Cardiac muscle cell (in vitro differentiated cells and primary cell): Measurements from ENCODE around the gene EGFL8. TPM values are rescaled to one million over a fixed set of nuclear protein-coding genes. Genes with fewer than 3 reads are reported as not detected.

Experiments used
- DNase-seq, 2 donors: peaks; one replicate each; pipeline versions ENCODE4 v3.0.0 to v3.0.0-alpha.2; 2010 to 2017; ENCODE audit warnings: low read depth in 1 of 2, low spot score in 1 of 2
- H3K27ac ChIP-seq: fragments of 200-600 bp; sonication (generic); 2 replicates; pipeline ENCODE4 v1.5.1; 2016
- H3K27me3 ChIP-seq: fragments of 200-600 bp; sonication (generic); 2 replicates; pipeline ENCODE4 v1.6.0; 2016; ENCODE audit warnings: control low read depth
- H3K36me3 ChIP-seq: fragments of 200-600 bp; sonication (generic); 2 replicates; pipeline ENCODE4 v1.5.1; 2016; ENCODE audit warnings: control low read depth
- H3K4me1 ChIP-seq: fragments of 200-600 bp; sonication (generic); 2 replicates; pipeline ENCODE4 v1.8.1; 2017; ENCODE audit warnings: low read depth, mild to moderate bottlenecking, mixed run types
- H3K4me3 ChIP-seq: fragments of 200-600 bp; sonication (generic); 2 replicates; pipeline ENCODE4 v1.5.1; 2016; ENCODE audit warnings: mild to moderate bottlenecking
- H3K9me3 ChIP-seq: fragments of 200-600 bp; sonication (generic); 2 replicates; pipeline ENCODE4 v1.5.1; 2017; ENCODE audit warnings: low read depth, mild to moderate bottlenecking, control low read depth
- polyA plus RNA-seq: library from polyadenylated mRNA; unstranded; fragments of >200 nt; fragmentation: Nextera tagmentation; extraction: Ambion mirVana; gene quantifications from 2 replicates; pipeline ENCODE4 v1.2.1, GENCODE V29; 2016
- total RNA-seq: library from RNA; depleted of rRNA; stranded (reverse); fragments of >200 nt; gene quantifications from 2 replicates; pipeline ENCODE4 v1.2.3, GENCODE V29; 2016
- TF ChIP-seq, protein P1 (sequence below): IDR thresholded peaks from 2 replicates; pipeline ENCODE4 v1.5.1; 2012; ENCODE audit warnings: low read depth, mild to moderate bottlenecking, low read length

Gene EGFL8
- total and polyA plus RNA-seq, 2 experiments from 2014 or later: 15.2 to 18.7 TPM

DNA sequence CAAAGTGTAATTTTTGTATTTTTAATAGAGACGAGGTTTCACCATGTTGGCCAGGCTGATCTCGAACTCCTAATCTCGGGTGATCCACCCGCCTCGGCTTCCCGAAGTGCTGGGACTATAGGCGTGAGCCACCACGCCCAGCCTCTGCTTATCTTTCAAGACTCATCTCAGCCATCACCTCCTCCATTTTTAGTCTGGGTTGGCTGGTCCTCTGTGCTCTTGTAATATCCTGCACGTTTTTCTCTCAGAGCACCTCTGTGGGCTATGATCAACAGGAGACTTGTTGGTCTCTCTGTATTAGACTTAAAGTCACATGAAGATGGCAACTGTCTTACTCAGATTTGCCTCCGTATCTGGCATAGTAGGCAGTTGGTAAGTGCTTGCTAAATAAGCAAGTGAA, 51.9 kb downstream of the EGFL8 start:
- Histone ChIP-seq H3K9me3 (no peaks in the 10 kb centered on the region), H3K4me3 (no peak overlapping the region), H3K27ac (no peak overlapping the region), H3K27me3 (no peaks in the 10 kb centered on the region), H3K36me3 (no peaks in the 10 kb centered on the region), H3K4me1 (no peaks in the 10 kb centered on the region)
- no peak for DNase-seq
- TF ChIP-seq, protein P1, sequence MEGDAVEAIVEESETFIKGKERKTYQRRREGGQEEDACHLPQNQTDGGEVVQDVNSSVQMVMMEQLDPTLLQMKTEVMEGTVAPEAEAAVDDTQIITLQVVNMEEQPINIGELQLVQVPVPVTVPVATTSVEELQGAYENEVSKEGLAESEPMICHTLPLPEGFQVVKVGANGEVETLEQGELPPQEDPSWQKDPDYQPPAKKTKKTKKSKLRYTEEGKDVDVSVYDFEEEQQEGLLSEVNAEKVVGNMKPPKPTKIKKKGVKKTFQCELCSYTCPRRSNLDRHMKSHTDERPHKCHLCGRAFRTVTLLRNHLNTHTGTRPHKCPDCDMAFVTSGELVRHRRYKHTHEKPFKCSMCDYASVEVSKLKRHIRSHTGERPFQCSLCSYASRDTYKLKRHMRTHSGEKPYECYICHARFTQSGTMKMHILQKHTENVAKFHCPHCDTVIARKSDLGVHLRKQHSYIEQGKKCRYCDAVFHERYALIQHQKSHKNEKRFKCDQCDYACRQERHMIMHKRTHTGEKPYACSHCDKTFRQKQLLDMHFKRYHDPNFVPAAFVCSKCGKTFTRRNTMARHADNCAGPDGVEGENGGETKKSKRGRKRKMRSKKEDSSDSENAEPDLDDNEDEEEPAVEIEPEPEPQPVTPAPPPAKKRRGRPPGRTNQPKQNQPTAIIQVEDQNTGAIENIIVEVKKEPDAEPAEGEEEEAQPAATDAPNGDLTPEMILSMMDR: no peak

DNA sequence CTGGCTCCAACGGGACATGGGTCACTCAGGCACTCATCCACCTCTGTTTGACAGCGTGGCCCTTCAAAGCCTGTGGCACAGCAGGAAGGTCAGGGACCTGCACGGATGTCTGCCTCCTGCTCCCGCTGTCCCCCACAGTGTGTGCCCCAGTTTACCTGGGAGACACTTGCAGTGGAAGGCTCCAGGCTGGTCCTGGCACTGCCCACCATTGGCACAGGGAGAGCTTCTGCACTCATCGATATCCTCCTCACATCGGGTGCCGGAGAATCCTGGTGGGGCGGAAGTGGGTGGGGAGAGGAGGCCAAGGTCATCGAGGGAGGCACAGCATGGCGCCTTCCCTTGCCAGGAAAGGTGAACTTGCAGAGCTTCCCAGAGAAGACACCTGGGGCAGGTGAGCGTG, 52.6 kb downstream of the EGFL8 start:
- DNase-seq: no peak
- H3K4me1 ChIP-seq: no peaks in the 10 kb centered on the region
- TF ChIP-seq, protein P1: no peak
- H3K9me3 ChIP-seq: no peaks in the 10 kb centered on the region
- H3K4me3 ChIP-seq: no peak overlapping the region
- no peak overlapping the region for H3K27ac ChIP-seq
- H3K27me3 ChIP-seq: no peaks in the 10 kb centered on the region
- no peaks in the 10 kb centered on the region for H3K36me3 ChIP-seq

Other genes with a start within 250 kb of the EGFL8 start
- gene C2, start 236.9 kb upstream of the EGFL8 start, total RNA-seq: 1.9 TPM in 2 replicates
- 0.48 and 1.5 TPM in 2 replicates for gene C2, start 236.9 kb upstream of the EGFL8 start, polyA plus RNA-seq
- gene CFB, start 218.5 kb upstream of the EGFL8 start, total RNA-seq: 0.42 and 0.66 TPM in 2 replicates
- 1.3 TPM in 1 of 2 replicates, not detected in the other for gene CFB, start 218.5 kb upstream of the EGFL8 start, polyA plus RNA-seq
- gene NELFE, start 205.6 kb upstream of the EGFL8 start, total RNA-seq: 165 and 186 TPM in 2 replicates
- gene NELFE, start 205.6 kb upstream of the EGFL8 start, polyA plus RNA-seq: 146 and 201 TPM in 2 replicates
- 36.4 and 62.6 TPM in 2 replicates for gene SKIC2, start 205.4 kb upstream of the EGFL8 start, total RNA-seq
- 53.1 and 68.5 TPM in 2 replicates for gene SKIC2, start 205.4 kb upstream of the EGFL8 start, polyA plus RNA-seq
- 36.7 and 44.9 TPM in 2 replicates for gene DXO, start 192.5 kb upstream of the EGFL8 start, total RNA-seq
- gene DXO, start 192.5 kb upstream of the EGFL8 start, polyA plus RNA-seq: 37.6 and 49.9 TPM in 2 replicates
- 2.1 and 2.2 TPM in 2 replicates for gene C4A, start 182.5 kb upstream of the EGFL8 start, total RNA-seq
- gene C4A, start 182.5 kb upstream of the EGFL8 start, polyA plus RNA-seq: 1.9 and 2.5 TPM in 2 replicates
- gene C4B, start 149.8 kb upstream of the EGFL8 start, total RNA-seq: 4.1 and 4.2 TPM in 2 replicates
- gene C4B, start 149.8 kb upstream of the EGFL8 start, polyA plus RNA-seq: 2.7 and 5.8 TPM in 2 replicates
- 0.92 and 1.0 TPM in 2 replicates for gene CYP21A2, start 126.2 kb upstream of the EGFL8 start, total RNA-seq
- 0.62 TPM in 1 of 2 replicates, not detected in the other for gene CYP21A2, start 126.2 kb upstream of the EGFL8 start, polyA plus RNA-seq
- 3.0 and 9.3 TPM in 2 replicates for gene TNXB, start 55.3 kb upstream of the EGFL8 start, total RNA-seq
- gene TNXB, start 55.3 kb upstream of the EGFL8 start, polyA plus RNA-seq: 0.92 and 1.7 TPM in 2 replicates
- gene ATF6B, start 36.3 kb upstream of the EGFL8 start, total RNA-seq: 39.7 and 60.8 TPM in 2 replicates
- 43.0 and 49.5 TPM in 2 replicates for gene ATF6B, start 36.3 kb upstream of the EGFL8 start, polyA plus RNA-seq
- 7.0 and 7.7 TPM in 2 replicates for gene FKBPL, start 34.3 kb upstream of the EGFL8 start, total RNA-seq
- gene FKBPL, start 34.3 kb upstream of the EGFL8 start, polyA plus RNA-seq: 10.0 and 14.2 TPM in 2 replicates
- 0.78 and 4.4 TPM in 2 replicates for gene PRRT1, start 12.7 kb upstream of the EGFL8 start, total RNA-seq
- gene PRRT1, start 12.7 kb upstream of the EGFL8 start, polyA plus RNA-seq: 4.9 and 6.2 TPM in 2 replicates
- 42.7 and 147 TPM in 2 replicates for gene PPT2, start 10.5 kb upstream of the EGFL8 start, total RNA-seq
- gene PPT2, start 10.5 kb upstream of the EGFL8 start, polyA plus RNA-seq: 34.6 and 50.2 TPM in 2 replicates
- gene AGPAT1, start 11.5 kb downstream of the EGFL8 start, total RNA-seq: 128 and 146 TPM in 2 replicates
- gene AGPAT1, start 11.5 kb downstream of the EGFL8 start, polyA plus RNA-seq: 69.3 and 69.6 TPM in 2 replicates
- 180 and 188 TPM in 2 replicates for gene RNF5, start 13.8 kb downstream of the EGFL8 start, total RNA-seq
- 232 and 237 TPM in 2 replicates for gene RNF5, start 13.8 kb downstream of the EGFL8 start, polyA plus RNA-seq
- gene AGER, start 19.7 kb downstream of the EGFL8 start, total RNA-seq: 5.0 and 13.5 TPM in 2 replicates
- gene AGER, start 19.7 kb downstream of the EGFL8 start, polyA plus RNA-seq: 4.8 and 9.8 TPM in 2 replicates
- 124 and 130 TPM in 2 replicates for gene PBX2, start 25.6 kb downstream of the EGFL8 start, total RNA-seq
- 17.3 and 23.9 TPM in 2 replicates for gene PBX2, start 25.6 kb downstream of the EGFL8 start, polyA plus RNA-seq
- 16.7 and 18.0 TPM in 2 replicates for gene GPSM3, start 28.0 kb downstream of the EGFL8 start, total RNA-seq
- 14.5 and 17.4 TPM in 2 replicates for gene GPSM3, start 28.0 kb downstream of the EGFL8 start, polyA plus RNA-seq
- gene NOTCH4, start 59.5 kb downstream of the EGFL8 start, total RNA-seq: 5.0 and 5.4 TPM in 2 replicates
- 3.2 and 7.2 TPM in 2 replicates for gene NOTCH4, start 59.5 kb downstream of the EGFL8 start, polyA plus RNA-seq
- not detected in 2 replicates for gene TSBP1, start 207.3 kb downstream of the EGFL8 start, total RNA-seq
- not detected in 2 replicates for gene TSBP1, start 207.3 kb downstream of the EGFL8 start, polyA plus RNA-seq
- gene BTNL2, start 242.6 kb downstream of the EGFL8 start, total RNA-seq: not detected in 2 replicates
- not detected in 2 replicates for gene BTNL2, start 242.6 kb downstream of the EGFL8 start, polyA plus RNA-seq